ENCODE results near the gene PTPRA. TPM values are rescaled to one million over a fixed set of nuclear protein-coding genes. Genes with fewer than 3 reads are reported as not detected.

PTPRA gene
- total RNA-seq, 1 experiment from 2014 or later = 45.2 TPM

DNA sequence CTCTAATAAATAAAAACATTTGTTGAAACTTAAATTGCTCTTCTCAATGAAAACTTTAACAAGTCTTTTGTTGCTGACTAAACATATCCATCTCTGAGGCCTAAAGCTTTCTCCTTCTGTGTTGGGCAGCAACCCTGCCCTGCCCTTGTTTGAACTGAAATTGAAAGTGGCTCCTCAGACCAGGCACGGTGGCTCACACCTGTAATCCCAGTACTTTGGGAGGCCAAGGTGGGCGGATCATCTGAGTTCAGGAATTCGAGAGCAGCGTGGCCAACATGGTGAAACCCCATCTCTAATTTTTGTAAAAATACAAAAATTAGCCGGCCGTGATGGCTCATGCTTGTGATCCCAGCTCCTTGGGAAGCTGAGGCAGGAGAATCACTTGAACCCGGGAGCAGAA, 140.9 kb downstream of the PTPRA start:
- Histone ChIP-seq H4K8ac (replicated peaks; ENCODE audit: insufficient read length, low read depth, low read length) (no peak overlapping the region), H3K4me1 (ENCODE audit: insufficient read depth, low read length) (no peaks in the 10 kb centered on the region), H4K20me1 (ENCODE audit: control insufficient read depth, insufficient read depth, insufficient read length) (no peaks in the 10 kb centered on the region), H3K4me2 (ENCODE audit: insufficient read depth, insufficient read length, low read length) (no peak overlapping the region), H3K23ac (ENCODE audit: insufficient read length, low read depth, low read length) (no peak overlapping the region), H3K23me2 (ENCODE audit: insufficient read length, low read depth, low read length, poor library complexity, severe bottlenecking) (no peaks in the 10 kb centered on the region), H2BK20ac (ENCODE audit: low read depth, low read length, poor library complexity, severe bottlenecking) (no peak overlapping the region), H3K14ac (ENCODE audit: insufficient read depth, low read length) (no peak overlapping the region), H2BK15ac (ENCODE audit: low read depth, low read length) (no peak overlapping the region), H3K27ac (ENCODE audit: insufficient read length, low read depth, low read length) (no peak overlapping the region), H3K27me3 (ENCODE audit: insufficient read depth, low read length) (no peaks in the 10 kb centered on the region), H3K9me3 (ENCODE audit: control insufficient read depth, low read depth, low read length) (peaks cover 7% of the 10 kb centered on the region), H3K9ac (ENCODE audit: extremely low read depth, insufficient read length, low read length) (no peak overlapping the region), H4K91ac (ENCODE audit: insufficient read length, low read depth, low read length) (no peak overlapping the region), H4K5ac (ENCODE audit: insufficient read length, low read depth, low read length) (no peak overlapping the region), H2BK120ac (ENCODE audit: low read depth, low read length, poor library complexity, severe bottlenecking) (no peak overlapping the region), H2BK12ac (ENCODE audit: insufficient read length, low read depth, low read length) (no peak overlapping the region), H3K79me2 (ENCODE audit: insufficient read depth, low read length) (no peaks in the 10 kb centered on the region), H2AK5ac (ENCODE audit: insufficient read length, low read length) (no peak overlapping the region), H2BK5ac (ENCODE audit: insufficient read length, low read length) (no peak overlapping the region), H3K79me1 (ENCODE audit: insufficient read depth, low read depth, low read length, poor library complexity, severe bottlenecking) (no peaks in the 10 kb centered on the region), H3K56ac (ENCODE audit: insufficient read length, low read depth, low read length) (no peak overlapping the region), H3K4ac (ENCODE audit: low read depth, low read length) (no peak overlapping the region), H3T11ph (ENCODE audit: low read length) (no peak overlapping the region), H3K18ac (ENCODE audit: insufficient read length, low read depth, low read length) (no peak overlapping the region), H2AFZ (ENCODE audit: low read length) (no peak overlapping the region)
- Mint-ChIP-seq H3K27ac (no peak overlapping the region), H3K27me3 (ENCODE audit: low read depth) (no peaks in the 10 kb centered on the region), H3K4me1 (no peaks in the 10 kb centered on the region), H3K4me3 (no peak overlapping the region), H3K36me3 (ENCODE audit: insufficient read depth in 1 of 3, low read depth in 3 of 3) (peaks cover 29 to 55% (median 34%) of the 10 kb centered on the region in 3 experiments), H3K9me3 (peaks cover 6 to 9% of the 10 kb centered on the region in 2 experiments)
- DNase-seq = no peak
- no CpG with 5 or more reads among the region's 7 CpGs for WGBS (ENCODE audit: extremely low coverage, insufficient read length, low lambda C conversion rate)
- TF ChIP-seq, protein P1, sequence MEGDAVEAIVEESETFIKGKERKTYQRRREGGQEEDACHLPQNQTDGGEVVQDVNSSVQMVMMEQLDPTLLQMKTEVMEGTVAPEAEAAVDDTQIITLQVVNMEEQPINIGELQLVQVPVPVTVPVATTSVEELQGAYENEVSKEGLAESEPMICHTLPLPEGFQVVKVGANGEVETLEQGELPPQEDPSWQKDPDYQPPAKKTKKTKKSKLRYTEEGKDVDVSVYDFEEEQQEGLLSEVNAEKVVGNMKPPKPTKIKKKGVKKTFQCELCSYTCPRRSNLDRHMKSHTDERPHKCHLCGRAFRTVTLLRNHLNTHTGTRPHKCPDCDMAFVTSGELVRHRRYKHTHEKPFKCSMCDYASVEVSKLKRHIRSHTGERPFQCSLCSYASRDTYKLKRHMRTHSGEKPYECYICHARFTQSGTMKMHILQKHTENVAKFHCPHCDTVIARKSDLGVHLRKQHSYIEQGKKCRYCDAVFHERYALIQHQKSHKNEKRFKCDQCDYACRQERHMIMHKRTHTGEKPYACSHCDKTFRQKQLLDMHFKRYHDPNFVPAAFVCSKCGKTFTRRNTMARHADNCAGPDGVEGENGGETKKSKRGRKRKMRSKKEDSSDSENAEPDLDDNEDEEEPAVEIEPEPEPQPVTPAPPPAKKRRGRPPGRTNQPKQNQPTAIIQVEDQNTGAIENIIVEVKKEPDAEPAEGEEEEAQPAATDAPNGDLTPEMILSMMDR (conservative IDR thresholded peaks at IDR 0.05) = no peak
